Transverse colon (tissue), 4 donors: ENCODE results near the gene AGT.

Source experiments
- CTCF ChIP-seq, 5 experiments: fragments of 200-600 bp in 3 of 5; fragments of 450-650 bp in 2 of 5; sonication (generic) in 3 of 5; IDR thresholded peaks; 1 replicate in 2 of 5; 2 replicates in 3 of 5; pipeline ENCODE4 v1.5.1; 2016 to 2017; ENCODE audit warnings: antibody characterized with exemption in 5 of 5, inconsistent platforms in 3 of 5, mild to moderate bottlenecking in 2 of 5, moderate library complexity in 1 of 5
- EP300 ChIP-seq: sonication (generic); formaldehyde crosslinking; IDR thresholded peaks from one replicate; pipeline ENCODE4 v1.6.1; 2017; ENCODE audit warnings: antibody characterized with exemption, low read depth
- POLR2A ChIP-seq: fragments of 450-650 bp; IDR thresholded peaks from one replicate; pipeline ENCODE4 v1.6.1; 2016; ENCODE audit warnings: antibody characterized with exemption, mild to moderate bottlenecking, moderate library complexity
- POLR2AphosphoS5 ChIP-seq, 3 donors: sonication (generic); formaldehyde crosslinking; IDR thresholded peaks; one replicate each; pipeline ENCODE4 v1.6.1; 2016; ENCODE audit warnings: antibody characterized with exemption in 3 of 3

- TF ChIP-seq EP300 (no peak), CTCF (IDR thresholded peaks at IDR 0.05) (no peak), POLR2A (no peak), POLR2AphosphoS5 (IDR thresholded peaks at IDR 0.05) (no peak)
These were observed 31.6 kb downstream of the AGT start for GRCh38 chr1:230682274-230682673.
